ENCODE data around the gene MYO7A. TPM values are rescaled to one million over a fixed set of nuclear protein-coding genes. Genes with fewer than 3 reads are reported as not detected.

Gene MYO7A
- total RNA-seq, 2 experiments from 2014 or later, result 0.61 to 0.63 TPM

GRCh38 chr11:77081381-77081851 lies 46.6 kb upstream of the MYO7A start:
- no peaks in the 10 kb centered on the region for H3K27me3 Mint-ChIP-seq
- Histone ChIP-seq H3K4me3 (ENCODE audit: low read length) (no peak overlapping the region), H3K9me3 (ENCODE audit: control insufficient read depth in 1 of 2, insufficient read depth in 1 of 2, low read length in 2 of 2) (peaks cover 0 to 6% of the 10 kb centered on the region in 2 experiments), H3K27ac (ENCODE audit: low read depth in 1 of 2, low read length in 2 of 2) (no peak overlapping the region), H3K36me3 (ENCODE audit: insufficient read depth, low read length) (no peaks in the 10 kb centered on the region), H3K27me3 (ENCODE audit: control insufficient read depth in 1 of 2, insufficient read depth in 2 of 2, low read length in 2 of 2) (no peaks in the 10 kb centered on the region), H3K4me1 (ENCODE audit: insufficient read depth, low read length) (peaks cover 26% of the 10 kb centered on the region)
- ATAC-seq (ENCODE audit: poor library complexity) (no peak), DNase-seq (peak in 1 of 14 experiments; percentile 15)
- ChIA-PET CTCF (interaction anchor here (1.0 kb wide), 1 partner anchor 10 kb away, joined by 4 read pairs; no protein-coding TSS in a partner anchor), POLR2A (interaction anchor here (0.9 to 1.9 kb wide), 2 partner anchors 9 to 10 kb away, joined by 3 to 4 read pairs; no protein-coding TSS in a partner anchor)
- H3K9me3 Mint-ChIP-seq, result no peaks in the 10 kb centered on the region
- intact Hi-C loops (cut with DNase I, micrococcal nuclease), result no loop called here
- no peaks in the 10 kb centered on the region for H3K36me3 Mint-ChIP-seq (ENCODE audit: low read depth)
- H3K27ac Mint-ChIP-seq, result peak overlapping the region; percentile 96
- peaks cover 18% of the 10 kb centered on the region for H3K4me1 Mint-ChIP-seq (ENCODE audit: low read depth)
- no peak for TF ChIP-seq CTCF (IDR thresholded peaks at IDR 0.05)
- H3K4me3 Mint-ChIP-seq, result no peak overlapping the region

DNA sequence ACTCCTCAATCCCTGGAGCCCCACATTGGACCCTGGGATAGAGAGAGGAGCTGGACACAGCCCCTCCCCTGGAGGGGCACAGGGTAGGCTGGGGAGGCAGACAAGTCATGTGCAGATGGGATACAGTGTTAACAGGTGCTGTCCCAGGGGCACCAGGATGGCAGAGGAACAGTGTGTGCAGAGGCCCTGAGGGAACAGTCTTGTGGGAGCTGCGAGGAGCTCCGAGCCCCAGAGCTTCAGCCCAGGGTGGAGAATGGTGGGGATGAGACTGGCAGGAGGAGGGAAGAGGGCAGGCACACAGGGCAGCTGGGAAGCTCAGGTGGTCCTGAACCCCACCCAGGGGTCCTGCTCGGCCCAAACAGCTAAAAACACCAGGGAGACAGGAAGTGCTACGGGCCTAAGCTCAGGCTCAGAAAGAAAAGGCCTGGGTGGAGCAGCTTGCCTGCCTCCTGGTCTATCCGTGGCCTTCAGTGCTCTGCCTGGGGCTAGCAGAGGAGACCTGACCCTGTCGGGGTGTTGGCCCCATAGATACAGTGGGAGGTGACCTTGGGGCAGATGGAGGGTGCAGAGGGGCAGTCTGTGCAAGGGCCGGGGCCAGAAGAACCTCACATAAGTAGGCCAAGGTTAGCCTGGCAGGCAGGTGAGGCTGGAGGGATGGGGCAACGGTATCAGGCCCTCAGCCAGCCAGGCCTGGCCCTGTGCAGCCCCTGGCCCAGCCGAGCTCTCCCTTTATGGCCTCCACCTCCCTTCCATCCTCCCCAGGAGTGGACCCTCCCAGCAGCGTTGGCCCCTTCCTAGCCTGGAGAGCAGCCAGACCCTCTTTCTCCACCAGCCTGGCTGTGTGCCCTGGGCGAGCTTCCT lies 45.8 kb upstream of the MYO7A start:
- H3K4me3 Mint-ChIP-seq, result peak overlapping the region; percentile 72
- peak overlapping the region; percentile 33 for H3K4me3 ChIP-seq (ENCODE audit: low read length)

More for the DNA sequence above, 45.8 kb upstream of the MYO7A start:
- H3K36me3 ChIP-seq (ENCODE audit: insufficient read depth, low read length), result no peaks in the 10 kb centered on the region
- peaks cover 18% of the 10 kb centered on the region for H3K4me1 Mint-ChIP-seq (ENCODE audit: low read depth)
- DNase-seq, result peak in 1 of 14 experiments; percentile 32
- peak overlapping the region; percentile 47 to 65 for H3K27ac ChIP-seq (ENCODE audit: low read depth in 1 of 2, low read length in 2 of 2)
- intact Hi-C loops (cut with DNase I, micrococcal nuclease), result loop anchor here in 1 of 2 experiments (2.0 kb wide), 1 partner anchor 35 kb away; no protein-coding TSS in a partner anchor
- no peaks in the 10 kb centered on the region for H3K36me3 Mint-ChIP-seq (ENCODE audit: low read depth)
- no peaks in the 10 kb centered on the region for H3K27me3 Mint-ChIP-seq
- H3K27me3 ChIP-seq (ENCODE audit: control insufficient read depth in 1 of 2, insufficient read depth in 2 of 2, low read length in 2 of 2), result no peaks in the 10 kb centered on the region
- peaks cover 0 to 6% of the 10 kb centered on the region in 2 experiments for H3K9me3 ChIP-seq (ENCODE audit: control insufficient read depth in 1 of 2, insufficient read depth in 1 of 2, low read length in 2 of 2)
- ATAC-seq (ENCODE audit: poor library complexity), result peak; percentile 40
- peaks cover 26% of the 10 kb centered on the region for H3K4me1 ChIP-seq (ENCODE audit: insufficient read depth, low read length)
- no peaks in the 10 kb centered on the region for H3K9me3 Mint-ChIP-seq
- peak overlapping the region; percentile 96 for H3K27ac Mint-ChIP-seq
- ChIA-PET CTCF (interaction anchor here (0.6 to 1.3 kb wide), 3 partner anchors 10 to 37 kb away, joined by 3 to 6 read pairs (median 3); no protein-coding TSS in a partner anchor), POLR2A (interaction anchor here (0.9 to 1.9 kb wide), 7 partner anchors 9 to 913 kb away, joined by 3 to 13 read pairs (median 5); partner anchors contain the start of genes CAPN5 and INTS4)
- TF ChIP-seq CTCF (IDR thresholded peaks at IDR 0.05), result no peak

Measured in CD4-positive, alpha-beta T cell (primary cell).